ENCODE results near the gene VAT1. TPM values are rescaled to one million over a fixed set of nuclear protein-coding genes. Genes with fewer than 3 reads are reported as not detected.
A peak's percentile ranks its signal among the peaks of the same experiment; 100 is the strongest.

VAT1 gene
- total RNA-seq, 2 donors from 2014 or later, result 91.5 to 158 TPM

DNA sequence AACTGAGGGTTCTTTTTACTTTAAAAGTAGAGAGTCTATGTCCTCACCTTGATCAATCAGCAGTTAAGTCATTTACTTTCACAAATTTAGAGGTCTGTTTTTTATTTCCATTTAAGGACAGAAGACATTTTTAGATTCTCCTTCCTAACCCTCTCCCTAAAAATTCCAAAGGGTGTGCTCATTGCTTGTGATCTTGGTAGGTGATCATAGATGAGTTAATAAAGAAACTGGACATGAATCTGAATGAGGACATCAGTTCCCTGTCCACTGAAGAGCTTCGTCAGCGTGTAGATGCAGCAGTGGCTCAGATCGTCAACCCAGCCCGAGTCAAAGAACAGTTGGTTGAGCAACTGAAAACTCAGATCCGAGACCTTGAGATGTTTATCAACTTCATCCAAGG, 33.0 kb downstream of the VAT1 start:
- DNase-seq (ENCODE audit: low spot score) (no peak), ATAC-seq (ENCODE audit: insufficient number of reproducible peaks, low FRiP score, low read depth) (no peak)
- H3K4me3 ChIP-seq, result no peak overlapping the region
- no peaks in the 10 kb centered on the region for H3K27me3 ChIP-seq (replicated peaks; ENCODE audit: insufficient read depth)
- no peaks in the 10 kb centered on the region for H3K9me3 ChIP-seq
- no peak overlapping the region for H3K27ac ChIP-seq
- TF ChIP-seq, protein P1, sequence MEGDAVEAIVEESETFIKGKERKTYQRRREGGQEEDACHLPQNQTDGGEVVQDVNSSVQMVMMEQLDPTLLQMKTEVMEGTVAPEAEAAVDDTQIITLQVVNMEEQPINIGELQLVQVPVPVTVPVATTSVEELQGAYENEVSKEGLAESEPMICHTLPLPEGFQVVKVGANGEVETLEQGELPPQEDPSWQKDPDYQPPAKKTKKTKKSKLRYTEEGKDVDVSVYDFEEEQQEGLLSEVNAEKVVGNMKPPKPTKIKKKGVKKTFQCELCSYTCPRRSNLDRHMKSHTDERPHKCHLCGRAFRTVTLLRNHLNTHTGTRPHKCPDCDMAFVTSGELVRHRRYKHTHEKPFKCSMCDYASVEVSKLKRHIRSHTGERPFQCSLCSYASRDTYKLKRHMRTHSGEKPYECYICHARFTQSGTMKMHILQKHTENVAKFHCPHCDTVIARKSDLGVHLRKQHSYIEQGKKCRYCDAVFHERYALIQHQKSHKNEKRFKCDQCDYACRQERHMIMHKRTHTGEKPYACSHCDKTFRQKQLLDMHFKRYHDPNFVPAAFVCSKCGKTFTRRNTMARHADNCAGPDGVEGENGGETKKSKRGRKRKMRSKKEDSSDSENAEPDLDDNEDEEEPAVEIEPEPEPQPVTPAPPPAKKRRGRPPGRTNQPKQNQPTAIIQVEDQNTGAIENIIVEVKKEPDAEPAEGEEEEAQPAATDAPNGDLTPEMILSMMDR (IDR thresholded peaks at IDR 0.05), result no peak
- peaks cover 0 to 4% of the 10 kb centered on the region in 2 donors for H3K4me1 ChIP-seq (ENCODE audit: control insufficient read depth in 1 of 2, low read depth in 2 of 2)
- H3K36me3 ChIP-seq, result peaks cover 36% of the 10 kb centered on the region

DNA sequence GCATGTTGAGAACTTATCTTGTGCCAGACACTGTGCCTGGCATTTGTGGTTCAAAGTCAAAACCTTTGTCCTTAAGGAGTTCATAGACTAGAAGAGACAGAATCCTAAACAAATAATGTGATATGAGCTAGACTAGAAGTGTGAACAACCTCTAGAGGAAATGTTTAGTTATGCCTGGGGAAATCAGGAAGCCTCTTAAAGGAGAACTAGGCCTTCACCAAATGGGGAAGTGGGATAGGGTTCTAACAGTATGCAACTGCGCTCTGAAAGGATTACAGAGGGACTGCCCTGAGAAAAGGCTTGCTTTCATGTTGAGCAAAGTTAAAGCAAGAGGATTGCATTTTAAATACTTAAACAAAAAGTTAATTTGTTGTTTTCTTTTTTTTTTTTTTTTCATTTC, 37.0 kb downstream of the VAT1 start:
- Histone ChIP-seq H3K27ac (no peak overlapping the region), H3K36me3 (peaks cover 22% of the 10 kb centered on the region)
- no peak for ATAC-seq (ENCODE audit: insufficient number of reproducible peaks, low FRiP score, low read depth)

DNA sequence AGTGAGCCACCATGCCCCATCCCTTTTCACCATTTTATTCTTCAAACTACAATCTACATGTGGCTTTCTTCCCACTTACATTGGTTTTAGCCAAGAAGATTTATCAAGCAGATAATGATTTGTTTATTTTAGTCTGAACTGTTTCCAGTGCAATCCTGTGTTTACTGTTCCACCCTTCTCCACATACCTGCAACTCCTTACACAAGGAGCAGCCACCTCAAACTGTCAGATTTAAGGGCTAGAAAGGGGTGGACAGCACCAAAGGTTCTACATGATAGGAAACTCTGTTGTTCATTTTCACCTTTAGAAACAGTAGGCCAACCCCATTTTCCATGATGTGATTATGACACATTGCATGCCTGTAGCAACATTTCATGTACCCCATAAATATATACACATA, 39.9 kb downstream of the VAT1 start:
- TF ChIP-seq, protein P1 (IDR thresholded peaks at IDR 0.05), result no peak
- DNase-seq (ENCODE audit: low spot score) (no peak), ATAC-seq (ENCODE audit: insufficient number of reproducible peaks, low FRiP score, low read depth) (no peak)
- no peaks in the 10 kb centered on the region for H3K27me3 ChIP-seq (replicated peaks; ENCODE audit: insufficient read depth)
- no peak overlapping the region for H3K27ac ChIP-seq
- H3K9me3 ChIP-seq, result no peaks in the 10 kb centered on the region
- H3K4me1 ChIP-seq (ENCODE audit: control insufficient read depth in 1 of 2, low read depth in 2 of 2), result peaks cover 5 to 25% of the 10 kb centered on the region in 2 donors
- no peak overlapping the region for H3K4me3 ChIP-seq
- H3K36me3 ChIP-seq, result peaks cover 5% of the 10 kb centered on the region

More for the DNA sequence above, 37.0 kb downstream of the VAT1 start:
- Histone ChIP-seq H3K4me3 (no peak overlapping the region), H3K4me1 (ENCODE audit: control insufficient read depth in 1 of 2, low read depth in 2 of 2) (peaks cover 5 to 14% of the 10 kb centered on the region in 2 donors), H3K27me3 (replicated peaks; ENCODE audit: insufficient read depth) (no peaks in the 10 kb centered on the region), H3K9me3 (no peaks in the 10 kb centered on the region)
- TF ChIP-seq, protein P1 (IDR thresholded peaks at IDR 0.05), result no peak
- DNase-seq (ENCODE audit: low spot score), result no peak

DNA sequence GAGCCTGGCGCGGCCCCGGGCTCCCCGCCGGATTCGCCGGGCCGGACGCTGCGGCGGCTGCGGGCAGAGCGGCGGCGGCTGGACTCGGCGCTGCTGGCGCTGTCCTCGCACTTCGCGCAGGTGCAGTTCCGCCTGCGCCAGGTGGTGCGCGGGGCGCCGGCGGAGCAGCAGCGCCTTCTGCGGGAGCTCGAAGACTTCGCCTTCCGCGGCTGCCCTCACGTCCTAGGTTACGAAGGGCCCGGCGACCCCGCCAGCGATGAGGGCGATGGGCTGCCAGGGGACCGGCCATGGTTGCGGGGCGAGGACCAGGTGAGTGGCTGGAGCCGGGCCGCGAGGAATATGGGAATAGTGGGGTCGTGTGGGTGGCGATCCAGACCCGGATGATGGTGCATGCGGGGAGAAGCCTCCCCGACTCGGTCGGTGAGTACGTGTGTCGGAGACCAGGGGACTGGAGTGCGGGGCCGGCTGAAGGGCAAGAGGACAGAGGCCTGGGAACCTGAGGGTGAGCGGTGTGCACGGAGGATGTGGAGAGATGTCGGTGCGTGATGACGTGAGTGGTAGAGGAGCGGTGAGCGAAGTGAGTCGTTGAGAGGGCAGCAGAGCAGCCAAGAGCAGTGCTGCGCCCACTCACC, 41.3 kb downstream of the VAT1 start:
- peak overlapping the region; percentile 82 for H3K4me3 ChIP-seq
- DNase-seq (ENCODE audit: low spot score) (no peak), ATAC-seq (ENCODE audit: insufficient number of reproducible peaks, low FRiP score, low read depth) (no peak)

DNA sequence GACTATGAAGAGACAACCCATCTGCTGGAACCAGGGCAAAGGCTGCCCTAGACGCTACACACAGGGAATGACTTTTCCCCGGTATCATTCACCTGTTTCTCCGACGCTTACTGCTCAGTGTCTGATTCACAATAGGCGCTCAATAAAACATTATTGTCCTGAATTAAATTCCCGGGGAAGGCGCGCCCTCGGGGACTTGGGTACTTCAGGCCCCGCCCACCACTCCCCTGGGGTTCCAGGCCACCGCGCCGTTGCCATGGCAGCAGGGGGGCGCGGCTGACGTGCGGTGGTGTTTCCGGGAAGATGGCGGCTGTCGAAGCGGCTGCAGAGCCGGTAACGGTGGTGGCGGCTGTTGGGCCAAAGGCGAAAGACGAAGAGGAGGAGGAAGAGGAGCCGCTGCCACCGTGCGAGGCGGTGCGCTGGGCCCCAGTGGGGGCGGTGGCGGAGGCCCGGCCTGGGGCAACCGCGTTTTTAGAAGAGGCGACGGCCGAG, 41.9 kb downstream of the VAT1 start, which contains the start of gene RUNDC1:
RUNDC1 (plus strand) TSS at position 292 of the 492 bp plus-strand sequence; CDS start at position 304, 12 bp downstream.
- Histone ChIP-seq H3K27me3 (replicated peaks; ENCODE audit: insufficient read depth) (no peaks in the 10 kb centered on the region), H3K9me3 (no peaks in the 10 kb centered on the region), H3K4me1 (ENCODE audit: control insufficient read depth in 1 of 2, low read depth in 2 of 2) (peaks cover 5 to 25% of the 10 kb centered on the region in 2 donors), H3K36me3 (no peaks in the 10 kb centered on the region), H3K4me3 (peak within 1 kb of the TSS; percentile 82), H3K27ac (peak within 1 kb of the TSS; percentile 61 to 65)
- DNase-seq (ENCODE audit: low spot score), result peak; percentile 78
- peak; percentile 74 for ATAC-seq (ENCODE audit: insufficient number of reproducible peaks, low FRiP score, low read depth)
- TF ChIP-seq, protein P1 (IDR thresholded peaks at IDR 0.05), result no peak

More for the DNA sequence above, 41.3 kb downstream of the VAT1 start:
- peak overlapping the region; percentile 61 to 65 for H3K27ac ChIP-seq
- H3K9me3 ChIP-seq, result no peaks in the 10 kb centered on the region
- TF ChIP-seq, protein P1 (IDR thresholded peaks at IDR 0.05), result no peak
- H3K27me3 ChIP-seq (replicated peaks; ENCODE audit: insufficient read depth), result no peaks in the 10 kb centered on the region
- peaks cover 3% of the 10 kb centered on the region for H3K36me3 ChIP-seq
- H3K4me1 ChIP-seq (ENCODE audit: control insufficient read depth in 1 of 2, low read depth in 2 of 2), result peaks cover 5 to 25% of the 10 kb centered on the region in 2 donors

Data from thoracic aorta (tissue), 2 donors.